ENCODE results near the gene ZNF747.

- no peak for TF ChIP-seq REST (IDR thresholded peaks at IDR 0.05; ENCODE audit: insufficient read depth in 1 of 2, low read depth in 2 of 2, low read length in 1 of 2)
- no peak for TF ChIP-seq POLR2AphosphoS5 (IDR thresholded peaks at IDR 0.05; ENCODE audit: low read depth, low read length)
- TF ChIP-seq CTCF (IDR thresholded peaks at IDR 0.05) = no peak
- no peak for TF ChIP-seq TCF7L2 (IDR thresholded peaks at IDR 0.05; ENCODE audit: low read depth, low read length)
- no peak for TF ChIP-seq SIN3A (IDR thresholded peaks at IDR 0.05; ENCODE audit: borderline replicate concordance, insufficient read depth, low read depth, low read length)
Measured at GRCh38 chr16:30581457-30581856, 46.8 kb upstream of the ZNF747 start.
